Suprapubic skin (tissue), 3 donors: Measurements from ENCODE around the gene ZBTB46.

Experiments
- POLR2A ChIP-seq, 2 donors: fragments of 450-650 bp; IDR thresholded peaks; one replicate each; pipeline ENCODE4 v1.6.1; 2017; ENCODE audit warnings: antibody characterized with exemption in 2 of 2, mild to moderate bottlenecking in 2 of 2, moderate library complexity in 2 of 2
- TF ChIP-seq, protein P1 (sequence below), 2 donors: fragments of 200-600 bp in 1 of 2; fragments of 450-650 bp in 1 of 2; sonication (generic) in 1 of 2; IDR thresholded peaks; one replicate each; pipeline ENCODE4 v1.5.1; 2016 to 2019; ENCODE audit warnings: antibody characterized with exemption in 2 of 2, mild to moderate bottlenecking in 1 of 2, moderate library complexity in 1 of 2

DNA sequence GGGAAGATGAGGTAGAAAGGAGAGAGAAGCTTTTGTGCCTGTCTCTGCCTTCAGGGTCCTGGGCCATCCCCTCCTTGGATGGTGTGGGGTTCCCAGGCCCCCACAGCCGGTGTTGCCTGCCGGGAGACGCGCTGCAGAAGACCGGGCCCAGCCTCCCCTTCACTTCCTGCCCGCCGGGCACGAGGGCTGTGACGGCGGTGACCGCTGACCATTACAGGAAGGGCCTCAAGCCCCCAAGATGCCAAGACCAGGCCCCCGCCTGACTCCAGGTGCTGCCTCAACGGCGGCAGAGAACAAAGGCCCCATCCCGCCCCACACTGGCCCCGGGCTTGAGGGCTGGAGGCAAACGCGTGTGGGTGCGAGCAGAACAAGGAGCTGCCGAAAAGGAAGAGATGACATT, 38.2 kb downstream of the ZBTB46 start:
- TF ChIP-seq, protein P1, sequence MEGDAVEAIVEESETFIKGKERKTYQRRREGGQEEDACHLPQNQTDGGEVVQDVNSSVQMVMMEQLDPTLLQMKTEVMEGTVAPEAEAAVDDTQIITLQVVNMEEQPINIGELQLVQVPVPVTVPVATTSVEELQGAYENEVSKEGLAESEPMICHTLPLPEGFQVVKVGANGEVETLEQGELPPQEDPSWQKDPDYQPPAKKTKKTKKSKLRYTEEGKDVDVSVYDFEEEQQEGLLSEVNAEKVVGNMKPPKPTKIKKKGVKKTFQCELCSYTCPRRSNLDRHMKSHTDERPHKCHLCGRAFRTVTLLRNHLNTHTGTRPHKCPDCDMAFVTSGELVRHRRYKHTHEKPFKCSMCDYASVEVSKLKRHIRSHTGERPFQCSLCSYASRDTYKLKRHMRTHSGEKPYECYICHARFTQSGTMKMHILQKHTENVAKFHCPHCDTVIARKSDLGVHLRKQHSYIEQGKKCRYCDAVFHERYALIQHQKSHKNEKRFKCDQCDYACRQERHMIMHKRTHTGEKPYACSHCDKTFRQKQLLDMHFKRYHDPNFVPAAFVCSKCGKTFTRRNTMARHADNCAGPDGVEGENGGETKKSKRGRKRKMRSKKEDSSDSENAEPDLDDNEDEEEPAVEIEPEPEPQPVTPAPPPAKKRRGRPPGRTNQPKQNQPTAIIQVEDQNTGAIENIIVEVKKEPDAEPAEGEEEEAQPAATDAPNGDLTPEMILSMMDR (IDR thresholded peaks at IDR 0.05): no peak
- no peak for TF ChIP-seq POLR2A (IDR thresholded peaks at IDR 0.05)
